ENCODE results near the gene HOXA3. TPM values are rescaled to one million over a fixed set of nuclear protein-coding genes. Genes with fewer than 3 reads are reported as not detected.

HOXA3 gene
- total RNA-seq, 4 donors from 2014 or later = 3.6 to 8.7 (median 6.6) TPM

DNA sequence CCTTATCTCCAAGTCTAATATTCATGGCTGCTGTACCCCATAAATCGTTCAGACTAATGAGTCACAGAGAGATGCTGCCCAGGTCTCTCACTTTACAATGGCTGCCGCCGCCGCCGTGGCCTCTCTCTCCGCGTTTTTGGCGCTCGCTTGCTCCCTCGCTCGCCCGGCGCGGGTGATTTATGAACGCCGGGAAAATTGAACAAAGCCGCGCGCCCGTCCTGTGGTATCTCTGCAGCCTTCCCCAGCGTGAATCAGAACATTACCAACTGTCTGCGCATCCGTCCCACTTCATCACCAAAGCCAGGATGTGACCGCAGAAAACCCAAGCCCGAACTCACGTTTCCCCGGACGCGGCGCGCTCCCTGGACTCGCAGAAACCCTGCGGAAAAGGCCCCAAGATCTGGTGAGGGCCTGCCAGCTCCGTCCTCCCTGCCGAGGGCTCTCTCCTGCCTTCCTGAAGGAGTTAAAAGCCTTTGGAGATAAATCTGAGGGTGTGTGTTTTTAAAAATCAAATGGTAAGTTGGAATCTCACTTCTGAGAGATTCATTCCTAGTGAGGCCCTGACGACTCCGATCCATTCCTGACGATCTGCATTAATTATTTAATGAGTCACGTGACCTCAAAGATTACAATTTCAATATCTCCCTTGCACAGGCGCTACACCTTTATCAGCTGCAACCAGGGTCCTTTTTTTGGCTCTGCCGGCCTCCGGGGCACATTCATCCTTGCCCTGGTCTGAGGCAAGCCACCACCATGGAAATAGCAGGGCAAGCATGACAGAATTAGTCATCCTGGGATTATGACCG, 28.1 kb downstream of the HOXA3 start:
- intact Hi-C loops (cut with DNase I) = no loop called here
- Histone ChIP-seq H3K4me1 (peaks cover 17 to 100% (median 63%) of the 10 kb centered on the region in 3 donors), H3K27ac (peak overlapping the region; percentile 86 to 99 (median 93)), H3K9me3 (no peaks in the 10 kb centered on the region), H3K4me3 (peak overlapping the region; percentile 31 to 91 (median 50)), H3K36me3 (no peaks in the 10 kb centered on the region), H3K27me3 (no peaks in the 10 kb centered on the region)
- DNase-seq = no peak
- WGBS, 2 donors = 47 to 52% methylated on average over 23 to 28 of the region's 43 CpGs
- TF ChIP-seq POLR2A (IDR thresholded peaks at IDR 0.05) = no peak
- TF ChIP-seq, protein P1, sequence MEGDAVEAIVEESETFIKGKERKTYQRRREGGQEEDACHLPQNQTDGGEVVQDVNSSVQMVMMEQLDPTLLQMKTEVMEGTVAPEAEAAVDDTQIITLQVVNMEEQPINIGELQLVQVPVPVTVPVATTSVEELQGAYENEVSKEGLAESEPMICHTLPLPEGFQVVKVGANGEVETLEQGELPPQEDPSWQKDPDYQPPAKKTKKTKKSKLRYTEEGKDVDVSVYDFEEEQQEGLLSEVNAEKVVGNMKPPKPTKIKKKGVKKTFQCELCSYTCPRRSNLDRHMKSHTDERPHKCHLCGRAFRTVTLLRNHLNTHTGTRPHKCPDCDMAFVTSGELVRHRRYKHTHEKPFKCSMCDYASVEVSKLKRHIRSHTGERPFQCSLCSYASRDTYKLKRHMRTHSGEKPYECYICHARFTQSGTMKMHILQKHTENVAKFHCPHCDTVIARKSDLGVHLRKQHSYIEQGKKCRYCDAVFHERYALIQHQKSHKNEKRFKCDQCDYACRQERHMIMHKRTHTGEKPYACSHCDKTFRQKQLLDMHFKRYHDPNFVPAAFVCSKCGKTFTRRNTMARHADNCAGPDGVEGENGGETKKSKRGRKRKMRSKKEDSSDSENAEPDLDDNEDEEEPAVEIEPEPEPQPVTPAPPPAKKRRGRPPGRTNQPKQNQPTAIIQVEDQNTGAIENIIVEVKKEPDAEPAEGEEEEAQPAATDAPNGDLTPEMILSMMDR (IDR thresholded peaks at IDR 0.05) = no peak

DNA sequence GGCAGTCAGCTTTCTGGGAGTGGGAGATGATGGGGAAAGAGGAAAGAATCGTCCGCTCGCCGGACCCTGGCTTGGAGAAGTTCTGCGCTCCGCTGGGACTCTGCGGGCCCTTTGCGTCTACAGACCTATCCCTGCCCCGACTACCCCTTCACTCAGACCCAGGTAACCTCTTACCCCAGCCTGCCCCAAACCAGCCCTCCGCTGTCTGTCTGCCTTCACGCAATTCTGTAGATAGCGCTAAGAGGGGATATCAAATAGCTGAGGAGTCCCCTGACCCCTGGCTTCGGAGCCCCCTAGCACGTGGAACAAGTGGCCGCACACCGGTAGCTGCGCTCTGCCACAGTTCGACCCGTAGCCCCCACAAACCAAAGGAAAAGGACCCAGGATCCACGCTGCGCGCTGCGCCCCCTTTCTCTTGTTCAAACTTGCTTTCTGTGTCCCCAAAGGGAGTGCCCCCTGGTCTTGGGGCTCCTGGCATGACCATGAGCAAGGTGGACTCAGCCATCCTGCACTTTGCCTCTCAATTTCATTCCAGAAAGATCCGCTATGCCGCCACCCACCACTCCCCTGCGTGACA, 28.8 kb downstream of the HOXA3 start:
- intact Hi-C loops (cut with DNase I) = no loop called here
- Histone ChIP-seq H3K9me3 (no peaks in the 10 kb centered on the region), H3K4me3 (peak overlapping the region; percentile 31 to 91 (median 50)), H3K27me3 (no peaks in the 10 kb centered on the region), H3K27ac (peak overlapping the region; percentile 86 to 99 (median 93)), H3K4me1 (peaks cover 23 to 100% (median 65%) of the 10 kb centered on the region in 3 donors), H3K36me3 (no peaks in the 10 kb centered on the region)
- DNase-seq = no peak
- WGBS, 2 donors = 55 to 70% methylated on average over 13 to 24 of the region's 26 CpGs
- TF ChIP-seq POLR2A (IDR thresholded peaks at IDR 0.05) = no peak
- TF ChIP-seq, protein P1 (IDR thresholded peaks at IDR 0.05) = no peak

DNA sequence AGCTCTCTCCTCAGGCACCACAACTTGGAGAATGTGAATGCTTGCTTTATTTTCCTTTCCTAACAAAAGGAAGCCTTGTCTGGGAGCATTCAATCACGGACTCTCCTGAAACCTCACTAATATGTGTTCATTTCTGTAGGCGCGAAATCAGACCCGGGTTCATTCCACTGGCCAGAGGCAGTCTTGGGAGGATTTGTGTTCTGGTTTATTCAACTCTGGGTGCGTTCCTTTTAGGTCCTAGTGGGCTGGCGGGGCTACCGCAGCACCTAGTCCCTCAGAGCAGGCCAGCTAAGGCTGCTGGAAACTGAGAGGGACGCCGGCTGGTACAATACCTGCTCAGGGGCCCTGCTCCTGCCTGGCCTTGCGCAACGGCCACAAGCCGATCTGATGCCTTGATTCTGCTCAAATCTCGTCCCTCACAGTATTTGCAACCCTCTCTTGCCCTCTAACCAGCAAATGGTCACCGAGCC, 29.3 kb downstream of the HOXA3 start:
- 25 to 28% methylated on average over 4 to 12 of the region's 14 CpGs for WGBS, 2 donors
- H3K4me3 ChIP-seq = peak overlapping the region; percentile 31 to 91 (median 50)
- intact Hi-C loops (cut with DNase I) = no loop called here
- no peaks in the 10 kb centered on the region for H3K9me3 ChIP-seq
- no peaks in the 10 kb centered on the region for H3K36me3 ChIP-seq
- H3K27me3 ChIP-seq = no peaks in the 10 kb centered on the region
- peaks cover 26 to 100% (median 64%) of the 10 kb centered on the region in 3 donors for H3K4me1 ChIP-seq
- DNase-seq = no peak
- H3K27ac ChIP-seq = peak overlapping the region; percentile 86 to 99 (median 93)
- TF ChIP-seq, protein P1 (IDR thresholded peaks at IDR 0.05) = no peak
- no peak for TF ChIP-seq POLR2A (IDR thresholded peaks at IDR 0.05)

DNA sequence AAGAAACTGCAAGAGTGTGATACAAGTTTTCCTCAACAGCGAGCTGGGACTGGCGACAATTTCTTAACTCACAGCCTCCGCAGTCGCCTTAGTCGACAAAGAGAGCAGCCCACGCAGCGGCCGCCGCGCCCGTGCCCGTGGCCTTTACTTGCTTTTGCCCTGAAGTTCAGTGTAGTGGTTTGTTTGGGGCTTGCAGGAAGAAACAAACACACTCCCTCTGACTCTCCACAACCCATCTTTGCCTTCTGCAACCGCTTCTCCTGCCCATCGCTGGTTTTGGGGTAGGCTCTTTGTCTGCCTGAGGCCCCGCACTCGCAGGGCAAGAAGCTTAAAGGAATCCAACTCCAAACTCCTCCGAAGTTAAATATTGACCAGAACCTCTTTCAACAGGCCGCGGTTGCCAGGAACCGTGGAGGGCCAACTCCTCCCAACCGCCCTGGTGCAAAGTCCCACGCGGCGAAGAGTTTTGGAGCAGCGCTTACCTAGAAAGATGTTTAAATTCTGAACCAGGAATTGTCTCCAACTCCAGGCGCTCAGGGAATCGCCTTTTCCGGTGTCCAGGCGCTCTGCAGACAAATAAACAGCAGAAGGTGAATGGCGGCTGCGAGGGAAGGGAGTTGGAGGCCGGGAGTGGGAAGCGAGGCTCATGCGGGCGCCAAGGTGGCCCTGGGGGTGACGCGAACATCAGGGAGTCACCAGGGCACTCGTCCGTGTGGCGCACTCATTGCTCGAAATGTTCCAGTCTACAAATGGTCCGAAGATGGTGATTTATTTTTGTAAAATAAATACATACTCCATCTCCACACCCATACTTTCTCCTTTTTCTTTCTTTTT, 30.1 kb downstream of the HOXA3 start:
- intact Hi-C loops (cut with DNase I) = no loop called here
- H3K27me3 ChIP-seq = no peaks in the 10 kb centered on the region
- DNase-seq = no peak
- H3K4me1 ChIP-seq = peaks cover 33 to 100% (median 62%) of the 10 kb centered on the region in 3 donors
- peak overlapping the region; percentile 86 to 99 (median 93) for H3K27ac ChIP-seq
- H3K36me3 ChIP-seq = no peaks in the 10 kb centered on the region
- TF ChIP-seq POLR2A (IDR thresholded peaks at IDR 0.05) = no peak
- TF ChIP-seq, protein P1 (IDR thresholded peaks at IDR 0.05) = no peak
- no peaks in the 10 kb centered on the region for H3K9me3 ChIP-seq
- WGBS, 2 donors = 29% methylated on average over 34 to 38 of the region's 42 CpGs
- peak overlapping the region; percentile 31 to 91 (median 50) for H3K4me3 ChIP-seq

All from esophagus squamous epithelium (tissue), 5 donors.